Activated naive CD4-positive, alpha-beta T cell treated with anti-CD3 and anti-CD28 coated beads, Interleukin-2, amount 10 ng/mL, durations not matched to agents 7 days and 5 days (primary cell): Measurements from ENCODE around the gene RPP40.

ENCODE experiments used
- CTCF ChIA-PET: fragments of 350-600 bp; sonication (Branson Sonifier 250); formaldehyde crosslinking; loops from one replicate; lab custom pipeline; 2021; ENCODE audit warnings: antibody characterized with exemption; lab: Charles Lee
- DNase-seq: peaks from one replicate; pipeline ENCODE4 v3.0.0-alpha.2; 2020
- H3K27ac Mint-ChIP-seq: one replicate; pipeline ENCODE4 v1.8.0; 2021; ENCODE audit warnings: mild to moderate bottlenecking, moderate library complexity, mixed read lengths
- H3K27me3 Mint-ChIP-seq: one replicate; pipeline ENCODE4 v1.8.0; 2021; ENCODE audit warnings: mild to moderate bottlenecking, mixed read lengths
- H3K36me3 Mint-ChIP-seq: one replicate; pipeline ENCODE4 v1.8.0; 2021; ENCODE audit warnings: mixed read lengths
- H3K4me1 Mint-ChIP-seq: one replicate; pipeline ENCODE4 v1.8.0; 2021; ENCODE audit warnings: mixed read lengths
- H3K4me3 Mint-ChIP-seq: one replicate; pipeline ENCODE4 v1.8.0; 2021; ENCODE audit warnings: mild to moderate bottlenecking, moderate library complexity, mixed read lengths
- H3K9me3 Mint-ChIP-seq: one replicate; pipeline ENCODE4 v1.8.0; 2021; ENCODE audit warnings: mixed read lengths

The RPP40 gene

DNA sequence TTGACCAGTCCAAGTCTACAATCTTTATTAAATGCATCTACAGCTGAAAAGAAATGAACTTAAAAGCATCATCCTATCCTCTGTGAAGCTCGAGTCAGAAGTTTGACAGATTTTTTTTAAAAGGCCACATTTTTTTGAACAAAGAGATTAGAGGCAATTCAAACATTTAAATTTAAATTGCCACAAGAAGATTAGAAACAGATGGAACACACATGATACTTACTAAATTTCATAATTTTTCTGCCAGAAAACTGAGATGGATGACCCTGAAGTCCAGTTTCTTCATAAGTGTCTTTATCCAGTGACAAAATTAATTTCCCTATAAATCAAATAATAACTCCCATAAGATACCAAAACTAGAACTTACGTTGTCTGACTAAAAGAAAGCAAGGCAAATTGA is 4.3 kb downstream of the RPP40 start:
- peaks cover 11% of the 10 kb centered on the region for H3K36me3 Mint-ChIP-seq

DNA sequence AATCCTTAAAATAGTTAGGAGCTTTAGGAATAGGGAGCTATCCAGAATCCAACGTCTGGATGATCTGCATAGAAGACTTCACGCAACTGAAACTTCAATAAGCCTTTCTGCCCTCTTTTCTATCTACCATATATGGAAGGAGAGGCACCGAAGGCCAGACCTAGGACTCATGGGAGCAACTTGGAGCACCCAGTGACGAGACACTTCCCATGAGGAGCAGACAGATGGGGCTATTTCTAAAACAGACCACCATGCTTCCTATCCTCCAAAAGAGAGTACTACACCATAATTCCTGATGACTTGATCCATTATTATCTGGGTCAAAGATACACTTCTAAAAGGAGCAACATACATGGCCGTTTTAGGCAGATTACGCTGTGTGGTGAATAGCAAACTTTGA is 6.0 kb downstream of the RPP40 start:
- H3K36me3 Mint-ChIP-seq: peaks cover 11% of the 10 kb centered on the region

More for the DNA sequence above, 4.3 kb downstream of the RPP40 start:
- no peak overlapping the region for H3K4me3 Mint-ChIP-seq
- peaks cover 20% of the 10 kb centered on the region for H3K4me1 Mint-ChIP-seq
- no peak for DNase-seq
- no peaks in the 10 kb centered on the region for H3K9me3 Mint-ChIP-seq
- H3K27ac Mint-ChIP-seq: no peak overlapping the region
- H3K27me3 Mint-ChIP-seq: no peaks in the 10 kb centered on the region
- CTCF ChIA-PET: no interaction called here

GRCh38 chr6:4994741-4995140 is 9.1 kb downstream of the RPP40 start:
- CTCF ChIA-PET: no interaction called here
- no peaks in the 10 kb centered on the region for H3K4me1 Mint-ChIP-seq
- no peaks in the 10 kb centered on the region for H3K9me3 Mint-ChIP-seq
- no peaks in the 10 kb centered on the region for H3K27me3 Mint-ChIP-seq
- no peak overlapping the region for H3K27ac Mint-ChIP-seq
- H3K4me3 Mint-ChIP-seq: no peak overlapping the region
- DNase-seq: no peak
- H3K36me3 Mint-ChIP-seq: peaks cover 11% of the 10 kb centered on the region

More for the DNA sequence above, 6.0 kb downstream of the RPP40 start:
- no peak for DNase-seq
- Mint-ChIP-seq H3K4me1 (peaks cover 9% of the 10 kb centered on the region), H3K4me3 (no peak overlapping the region), H3K27me3 (no peaks in the 10 kb centered on the region), H3K27ac (no peak overlapping the region), H3K9me3 (no peaks in the 10 kb centered on the region)
- CTCF ChIA-PET: no interaction called here

- Mint-ChIP-seq H3K4me3 (no peak overlapping the region), H3K36me3 (peaks cover 3% of the 10 kb centered on the region), H3K9me3 (no peaks in the 10 kb centered on the region), H3K27ac (no peak overlapping the region), H3K4me1 (no peaks in the 10 kb centered on the region), H3K27me3 (peaks cover 7% of the 10 kb centered on the region)
- CTCF ChIA-PET: no interaction called here
- no peak for DNase-seq
Observed at GRCh38 chr6:4987432-4987831, 16.4 kb downstream of the RPP40 start.

DNA sequence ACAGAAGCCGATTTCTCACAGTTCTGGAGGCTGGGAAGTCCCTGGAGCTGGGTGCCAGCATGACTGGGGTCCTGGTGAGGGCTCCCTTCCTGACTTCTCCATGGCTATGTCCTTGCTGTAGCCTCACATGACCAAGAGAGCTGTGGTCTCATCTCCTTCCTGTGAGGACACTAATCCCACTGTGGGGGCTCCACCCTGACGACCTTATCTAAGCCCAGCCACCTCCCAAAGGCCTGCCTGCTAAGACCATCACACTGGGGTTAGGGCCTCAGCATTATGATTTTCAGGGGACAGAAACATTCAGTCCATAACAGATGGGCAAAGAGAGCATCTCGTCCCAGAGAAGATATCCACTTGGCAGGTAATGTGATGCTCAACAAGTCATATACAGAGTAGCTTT is 16.8 kb downstream of the RPP40 start:
- Mint-ChIP-seq H3K4me1 (no peaks in the 10 kb centered on the region), H3K9me3 (no peaks in the 10 kb centered on the region), H3K36me3 (peaks cover 3% of the 10 kb centered on the region), H3K4me3 (no peak overlapping the region), H3K27ac (no peak overlapping the region), H3K27me3 (peaks cover 7% of the 10 kb centered on the region)
- DNase-seq: no peak
- CTCF ChIA-PET: no interaction called here

GRCh38 chr6:4983322-4983721 is 20.5 kb downstream of the RPP40 start:
- CTCF ChIA-PET: no interaction called here
- Mint-ChIP-seq H3K27me3 (peaks cover 7% of the 10 kb centered on the region), H3K9me3 (peaks cover 17% of the 10 kb centered on the region)

DNA sequence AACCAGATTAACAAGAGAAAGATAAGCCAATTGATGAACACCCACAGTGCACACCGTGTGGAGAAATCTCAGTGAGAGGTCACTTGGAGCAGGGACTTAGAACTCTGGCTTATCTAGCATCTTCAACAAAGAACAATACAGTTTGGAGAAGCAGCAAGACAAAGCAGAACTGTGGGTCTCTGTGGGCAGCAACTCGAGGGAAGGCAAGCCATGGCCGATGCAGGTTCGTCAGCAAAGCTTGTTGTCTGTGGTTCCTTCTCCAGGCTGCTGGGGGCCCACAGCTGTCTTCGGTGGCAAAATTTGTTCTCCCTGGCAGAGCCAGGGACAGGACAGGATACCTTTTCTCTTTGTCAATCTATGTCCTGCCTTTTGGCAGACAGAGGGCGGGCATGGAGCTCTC is 22.1 kb downstream of the RPP40 start:
- Mint-ChIP-seq H3K4me3 (no peak overlapping the region), H3K9me3 (peaks cover 21% of the 10 kb centered on the region), H3K36me3 (no peaks in the 10 kb centered on the region), H3K27me3 (peaks cover 12% of the 10 kb centered on the region), H3K4me1 (no peaks in the 10 kb centered on the region), H3K27ac (no peak overlapping the region)
- CTCF ChIA-PET: no interaction called here
- no peak for DNase-seq

More at GRCh38 chr6:4983322-4983721, 20.5 kb downstream of the RPP40 start:
- no peak overlapping the region for H3K4me3 Mint-ChIP-seq
- DNase-seq: no peak
- H3K27ac Mint-ChIP-seq: no peak overlapping the region
- H3K4me1 Mint-ChIP-seq: no peaks in the 10 kb centered on the region
- no peaks in the 10 kb centered on the region for H3K36me3 Mint-ChIP-seq

- no peaks in the 10 kb centered on the region for H3K4me1 Mint-ChIP-seq
- H3K27ac Mint-ChIP-seq: no peak overlapping the region
- no peak overlapping the region for H3K4me3 Mint-ChIP-seq
- CTCF ChIA-PET: no interaction called here
- H3K36me3 Mint-ChIP-seq: no peaks in the 10 kb centered on the region
- DNase-seq: no peak
- H3K9me3 Mint-ChIP-seq: peaks cover 23% of the 10 kb centered on the region
- H3K27me3 Mint-ChIP-seq: peaks cover 5% of the 10 kb centered on the region
Observed at GRCh38 chr6:4979426-4979825, 24.4 kb downstream of the RPP40 start.

- Mint-ChIP-seq H3K36me3 (no peaks in the 10 kb centered on the region), H3K27me3 (peaks cover 13% of the 10 kb centered on the region)
- CTCF ChIA-PET: no interaction called here
Observed at GRCh38 chr6:4977468-4977867, 26.4 kb downstream of the RPP40 start.

GRCh38 chr6:4975506-4975905 is 28.3 kb downstream of the RPP40 start:
- DNase-seq: no peak
- H3K4me1 Mint-ChIP-seq: no peaks in the 10 kb centered on the region
- peaks cover 13% of the 10 kb centered on the region for H3K27me3 Mint-ChIP-seq
- CTCF ChIA-PET: interaction anchor here (1.0 kb wide), 1 partner anchor 47 kb away, joined by 4 read pairs; no protein-coding TSS in a partner anchor
- H3K4me3 Mint-ChIP-seq: no peak overlapping the region
- H3K36me3 Mint-ChIP-seq: no peaks in the 10 kb centered on the region
- no peak overlapping the region for H3K27ac Mint-ChIP-seq
- peaks cover 19% of the 10 kb centered on the region for H3K9me3 Mint-ChIP-seq

More at GRCh38 chr6:4977468-4977867, 26.4 kb downstream of the RPP40 start:
- H3K27ac Mint-ChIP-seq: no peak overlapping the region
- H3K4me3 Mint-ChIP-seq: no peak overlapping the region
- H3K4me1 Mint-ChIP-seq: no peaks in the 10 kb centered on the region
- no peak for DNase-seq
- peaks cover 23% of the 10 kb centered on the region for H3K9me3 Mint-ChIP-seq

DNA sequence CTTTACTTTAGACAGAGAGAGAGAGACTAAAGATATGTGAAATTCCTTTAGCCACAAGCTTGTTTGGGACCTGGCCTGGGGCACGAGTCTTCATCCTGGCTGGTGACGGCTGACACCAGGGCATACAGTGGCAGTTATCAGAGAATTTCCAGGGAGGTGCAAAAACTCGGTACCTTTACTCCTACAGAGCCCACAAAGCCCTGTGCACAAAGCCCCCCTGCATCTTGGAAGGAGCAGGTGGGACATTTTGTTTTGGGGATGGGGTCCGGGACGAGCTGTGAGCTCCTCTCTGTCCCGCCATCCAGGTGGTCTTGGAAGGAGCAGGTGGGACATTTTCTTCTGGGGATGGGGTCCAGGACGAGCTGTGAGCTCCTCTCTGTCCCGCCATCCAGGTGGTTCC is 28.9 kb downstream of the RPP40 start:
- DNase-seq: no peak
- Mint-ChIP-seq H3K27me3 (peaks cover 17% of the 10 kb centered on the region), H3K4me3 (no peak overlapping the region), H3K27ac (no peak overlapping the region), H3K4me1 (no peaks in the 10 kb centered on the region), H3K9me3 (peaks cover 16% of the 10 kb centered on the region), H3K36me3 (no peaks in the 10 kb centered on the region)
- CTCF ChIA-PET: interaction anchor here (0.6 to 1.0 kb wide), 2 partner anchors 46 to 1571 kb away, joined by 4 read pairs; no protein-coding TSS in a partner anchor

DNA sequence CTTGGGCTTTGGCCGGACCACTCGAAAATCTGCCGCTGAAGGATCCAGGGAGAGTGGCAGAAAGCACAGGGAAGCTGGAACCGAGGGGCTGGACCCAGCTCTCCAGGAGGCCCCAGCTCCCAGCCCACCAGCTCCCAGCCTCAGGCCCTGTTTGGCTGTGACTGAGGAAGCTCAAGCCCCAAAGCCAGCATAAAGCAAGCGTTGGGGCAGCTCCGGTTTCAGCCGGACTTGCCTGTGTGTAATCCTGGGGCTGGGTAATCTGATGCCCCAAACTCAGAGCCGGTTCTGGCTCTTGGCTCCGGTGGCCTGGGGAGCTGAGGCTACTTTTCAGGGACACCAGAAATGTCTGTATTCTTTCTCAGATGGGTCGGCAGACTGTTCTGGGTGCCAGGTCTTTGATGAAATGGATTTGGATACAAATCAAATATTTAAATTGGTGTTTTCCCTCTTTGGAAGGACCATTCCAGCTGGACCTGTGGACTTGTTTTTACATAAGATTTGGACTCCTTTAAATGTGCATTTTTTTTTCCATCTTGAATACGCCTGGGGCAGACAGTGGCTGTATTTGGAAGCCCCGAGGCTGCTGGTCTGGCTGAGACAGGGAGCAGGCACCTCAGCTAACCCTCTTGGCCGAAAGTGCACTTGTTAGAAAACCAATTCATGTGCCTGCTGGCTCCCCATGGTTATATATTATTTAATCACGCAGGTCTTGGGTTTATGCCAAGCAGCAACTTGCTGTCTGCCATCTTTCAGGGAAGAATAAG is 29.7 kb downstream of the RPP40 start:
- Mint-ChIP-seq H3K27ac (no peak overlapping the region), H3K36me3 (no peaks in the 10 kb centered on the region), H3K4me3 (no peak overlapping the region), H3K4me1 (no peaks in the 10 kb centered on the region), H3K9me3 (peaks cover 11% of the 10 kb centered on the region), H3K27me3 (peaks cover 17% of the 10 kb centered on the region)
- DNase-seq: no peak
- CTCF ChIA-PET: interaction anchor here (0.6 to 1.0 kb wide), 2 partner anchors 45 to 1572 kb away, joined by 4 read pairs; no protein-coding TSS in a partner anchor

DNA sequence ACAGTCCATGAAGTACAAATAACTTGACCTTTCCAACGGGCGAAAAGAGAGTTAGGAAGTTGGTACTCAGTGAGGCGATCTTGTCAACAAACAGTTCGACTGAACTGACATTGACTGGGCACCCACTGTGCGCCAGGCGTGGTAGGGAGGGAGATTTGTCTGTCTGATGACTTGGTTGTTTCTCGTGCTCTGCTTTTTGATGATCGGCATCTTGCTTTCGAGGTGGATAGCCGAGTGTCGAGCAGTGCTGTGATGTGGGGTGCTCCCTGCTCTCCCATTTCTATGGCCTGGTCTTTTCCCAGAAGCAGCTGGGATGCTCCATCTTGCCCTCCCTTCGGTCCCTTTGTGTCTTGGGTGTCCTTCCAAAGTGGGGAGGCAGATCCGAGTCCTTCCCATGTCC is 30.4 kb downstream of the RPP40 start:
- Mint-ChIP-seq H3K27me3 (peaks cover 17% of the 10 kb centered on the region), H3K27ac (no peak overlapping the region), H3K4me1 (no peaks in the 10 kb centered on the region), H3K9me3 (peaks cover 6% of the 10 kb centered on the region), H3K36me3 (no peaks in the 10 kb centered on the region), H3K4me3 (no peak overlapping the region)
- no peak for DNase-seq
- CTCF ChIA-PET: no interaction called here

GRCh38 chr6:4972438-4972837 is 31.4 kb downstream of the RPP40 start:
- peaks cover 6% of the 10 kb centered on the region for H3K9me3 Mint-ChIP-seq
- no peak for DNase-seq
- H3K4me3 Mint-ChIP-seq: no peak overlapping the region
- H3K27ac Mint-ChIP-seq: no peak overlapping the region
- CTCF ChIA-PET: no interaction called here
- H3K36me3 Mint-ChIP-seq: no peaks in the 10 kb centered on the region
- H3K4me1 Mint-ChIP-seq: no peaks in the 10 kb centered on the region
- H3K27me3 Mint-ChIP-seq: peaks cover 11% of the 10 kb centered on the region

- H3K27ac Mint-ChIP-seq: no peak overlapping the region
- H3K27me3 Mint-ChIP-seq: peaks cover 11% of the 10 kb centered on the region
- no peaks in the 10 kb centered on the region for H3K4me1 Mint-ChIP-seq
Observed at GRCh38 chr6:4971851-4972250, 32.0 kb downstream of the RPP40 start.

More at GRCh38 chr6:4971851-4972250, 32.0 kb downstream of the RPP40 start:
- Mint-ChIP-seq H3K9me3 (peaks cover 2% of the 10 kb centered on the region), H3K4me3 (no peak overlapping the region), H3K36me3 (no peaks in the 10 kb centered on the region)
- CTCF ChIA-PET: no interaction called here
- DNase-seq: no peak
